Smooth muscle cell (in vitro differentiated cells): ENCODE data around the gene ADAMTSL5. TPM values are rescaled to one million over a fixed set of nuclear protein-coding genes. Genes with fewer than 3 reads are reported as not detected.

Experiments used
- DNase-seq: peaks from one replicate; lab custom pipeline; 2025; ENCODE audit not compliant: unreplicated experiment; lab: John Stamatoyannopoulos, UW
- H2AFZ ChIP-seq: fragments of 200-600 bp; sonication (generic); 2 replicates; pipeline ENCODE4 v1.6.0; 2016; ENCODE audit warnings: antibody characterized with exemption, low read depth, mild to moderate bottlenecking
- H3F3A ChIP-seq: fragments of 200-600 bp; sonication (generic); 2 replicates; pipeline ENCODE4 v1.6.0; 2017; ENCODE audit warnings: antibody characterized with exemption, low read depth
- H3K27ac ChIP-seq: fragments of 200-600 bp; sonication (generic); 2 replicates; pipeline ENCODE4 v1.5.1; 2016; ENCODE audit warnings: low read depth, mild to moderate bottlenecking
- H3K27me3 ChIP-seq: fragments of 200-600 bp; sonication (generic); 2 replicates; pipeline ENCODE4 v1.6.1; 2016; ENCODE audit warnings: low read depth, mild to moderate bottlenecking
- H3K36me3 ChIP-seq: fragments of 200-600 bp; sonication (generic); 2 replicates; pipeline ENCODE4 v1.5.1; 2016; ENCODE audit warnings: low read depth
- H3K4me1 ChIP-seq: fragments of 200-600 bp; sonication (generic); 2 replicates; pipeline ENCODE4 v1.5.1; 2016; ENCODE audit warnings: low read depth
- H3K4me2 ChIP-seq: fragments of 200-600 bp; sonication (generic); 2 replicates; pipeline ENCODE4 v1.6.0; 2016; ENCODE audit warnings: mild to moderate bottlenecking
- H3K4me3 ChIP-seq: fragments of 200-600 bp; sonication (generic); 2 replicates; pipeline ENCODE4 v1.5.1; 2016; ENCODE audit warnings: mild to moderate bottlenecking
- H3K79me2 ChIP-seq: fragments of 200-600 bp; sonication (generic); 2 replicates; pipeline ENCODE4 v1.6.0; 2016; ENCODE audit warnings: low read depth, mild to moderate bottlenecking
- H3K9ac ChIP-seq: fragments of 200-600 bp; sonication (generic); 2 replicates; pipeline ENCODE4 v1.6.0; 2016; ENCODE audit warnings: low read depth
- H3K9me3 ChIP-seq: fragments of 200-600 bp; sonication (generic); replicated peaks from 2 replicates; pipeline ENCODE4 v1.5.1; 2016; ENCODE audit warnings: low read depth
- H4K20me1 ChIP-seq: fragments of 200-600 bp; sonication (generic); 2 replicates; pipeline ENCODE4 v1.6.0; 2016; ENCODE audit warnings: low read depth
- CTCF ChIP-seq: fragments of 200-600 bp; sonication (generic); IDR thresholded peaks from 2 replicates; pipeline ENCODE4 v1.5.1; 2017; ENCODE audit warnings: borderline replicate concordance, mild to moderate bottlenecking, antibody characterized with exemption; ENCODE audit not compliant: insufficient read depth, poor library complexity, severe bottlenecking
- WGBS: methylation state at CpG from one replicate; pipeline ENCODE4 v1.1.7; 2016; ENCODE audit warnings: low lambda C conversion rate; 5-methylcytosine and 5-hydroxymethylcytosine counted together
- polyA plus RNA-seq: library from polyadenylated mRNA; unstranded; fragments of >200 nt; fragmentation: Nextera tagmentation; extraction: Ambion mirVana; gene quantifications from 2 replicates; pipeline ENCODE4 v1.2.1, GENCODE V29; 2016
- total RNA-seq: library from RNA; depleted of rRNA; stranded (reverse); fragments of >200 nt; gene quantifications from 2 replicates; pipeline ENCODE4 v1.2.3, GENCODE V29; 2014

ADAMTSL5 gene
- total and polyA plus RNA-seq, 2 experiments from 2014 or later: 16.4 to 24.3 TPM

- no peaks in the 10 kb centered on the region for H3K9me3 ChIP-seq
- peak overlapping the region; percentile 58 for H3K4me3 ChIP-seq
- H3K27me3 ChIP-seq: peaks cover 6% of the 10 kb centered on the region
- no peak for TF ChIP-seq CTCF
- no peaks in the 10 kb centered on the region for H3K36me3 ChIP-seq
- no peak overlapping the region for H2AFZ ChIP-seq
- peaks cover 19% of the 10 kb centered on the region for H3K4me1 ChIP-seq
- 4% methylated on average over 45 of the region's 46 CpGs for WGBS
- peaks cover 16% of the 10 kb centered on the region for H3F3A ChIP-seq
- peak; percentile 75 for DNase-seq
- H3K79me2 ChIP-seq: no peaks in the 10 kb centered on the region
- peak overlapping the region; percentile 80 for H3K27ac ChIP-seq
- no peaks in the 10 kb centered on the region for H4K20me1 ChIP-seq
- peak overlapping the region; percentile 54 for H3K9ac ChIP-seq
- peak overlapping the region; percentile 87 for H3K4me2 ChIP-seq
These were observed 4.9 kb downstream of the ADAMTSL5 start for GRCh38 chr19:1507763-1508506.

- no peak overlapping the region for H3K4me3 ChIP-seq
- H3K9ac ChIP-seq: no peak overlapping the region
- no peak overlapping the region for H2AFZ ChIP-seq
- no peaks in the 10 kb centered on the region for H3K79me2 ChIP-seq
- no peak for TF ChIP-seq CTCF
- H3K27ac ChIP-seq: peak overlapping the region; percentile 52
- no peaks in the 10 kb centered on the region for H4K20me1 ChIP-seq
- H3F3A ChIP-seq: peaks cover 18% of the 10 kb centered on the region
- no peak for DNase-seq
- no peaks in the 10 kb centered on the region for H3K9me3 ChIP-seq
- H3K4me2 ChIP-seq: peak overlapping the region; percentile 82
- WGBS: 87% methylated on average over 23 of the region's 23 CpGs
- peaks cover 7% of the 10 kb centered on the region for H3K27me3 ChIP-seq
- H3K4me1 ChIP-seq: peaks cover 20% of the 10 kb centered on the region
- no peaks in the 10 kb centered on the region for H3K36me3 ChIP-seq
These were observed 5.6 kb downstream of the ADAMTSL5 start for GRCh38 chr19:1507192-1507660.

GRCh38 chr19:1505991-1506881 is 6.6 kb downstream of the ADAMTSL5 start:
- Histone ChIP-seq H3K4me2 (no peak overlapping the region), H3K27me3 (peaks cover 7% of the 10 kb centered on the region), H2AFZ (no peak overlapping the region), H3K9me3 (no peaks in the 10 kb centered on the region), H3K4me1 (peaks cover 20% of the 10 kb centered on the region), H3K9ac (no peak overlapping the region), H3K36me3 (no peaks in the 10 kb centered on the region), H3K4me3 (no peak overlapping the region), H4K20me1 (no peaks in the 10 kb centered on the region), H3K27ac (no peak overlapping the region), H3K79me2 (no peaks in the 10 kb centered on the region), H3F3A (peaks cover 18% of the 10 kb centered on the region)
- DNase-seq: no peak
- TF ChIP-seq CTCF: no peak
- 93% methylated on average over 35 of the region's 45 CpGs for WGBS
